PC-9 (cell line): ENCODE measurements around the gene TRA2B. TPM values are rescaled to one million over a fixed set of nuclear protein-coding genes. Genes with fewer than 3 reads are reported as not detected.

Experiments used
- BruUV-seq: library from RNA; stranded (reverse); fragments of 400-500 nt; replicated peaks from 2 replicates; lab custom pipeline; 2021; lab: Mats Ljungman, UMichigan
- CTCF ChIA-PET: fragments of 300-600 bp; sonication (Branson Sonifier 250); formaldehyde crosslinking; loops from one replicate; lab custom pipeline; 2022; ENCODE audit warnings: antibody characterized with exemption; lab: Charles Lee
- POLR2A ChIA-PET: fragments of 300-600 bp; sonication (Branson Sonifier 250); formaldehyde crosslinking; loops from one replicate; lab custom pipeline; 2022; ENCODE audit warnings: antibody characterized with exemption; ENCODE audit not compliant: unreplicated experiment; lab: Charles Lee
- DNase-seq, 2 experiments: peaks; one replicate each; pipeline versions ENCODE4 v3.0.0 to v3.0.0-alpha.2; 2015 to 2022; ENCODE audit warnings: mixed read lengths in 1 of 2
- H2AFZ ChIP-seq: fragments of 200-600 bp; sonication (generic); 2 replicates; pipeline ENCODE4 v1.8.1; 2017; ENCODE audit warnings: antibody characterized with exemption
- H3F3A ChIP-seq: fragments of 200-600 bp; sonication (generic); 2 replicates; pipeline ENCODE4 v1.8.1; 2017; ENCODE audit warnings: antibody characterized with exemption, mild to moderate bottlenecking, low read depth; ENCODE audit not compliant: insufficient read depth
- H3K27ac ChIP-seq: fragments of 200-600 bp; sonication (generic); 2 replicates; pipeline ENCODE4 v1.6.1; 2016; ENCODE audit warnings: mixed run types
- H3K27me3 ChIP-seq: fragments of 200-600 bp; sonication (generic); 2 replicates; pipeline ENCODE4 v1.6.1; 2016; ENCODE audit warnings: low read depth, mixed run types; ENCODE audit not compliant: insufficient read depth
- H3K36me3 ChIP-seq: fragments of 200-600 bp; sonication (generic); 2 replicates; pipeline ENCODE4 v1.6.1; 2016; ENCODE audit warnings: low read depth, mixed run types
- H3K4me1 ChIP-seq: fragments of 200-600 bp; sonication (generic); replicated peaks from 2 replicates; pipeline ENCODE4 v1.6.1; 2016; ENCODE audit warnings: mixed run types; ENCODE audit not compliant: insufficient read depth
- H3K4me2 ChIP-seq: fragments of 200-600 bp; sonication (generic); 2 replicates; pipeline ENCODE4 v1.6.1; 2017; ENCODE audit warnings: mixed run types
- H3K4me3 ChIP-seq: fragments of 200-600 bp; sonication (generic); 2 replicates; pipeline ENCODE4 v1.6.1; 2016; ENCODE audit warnings: mixed run types
- H3K79me2 ChIP-seq: fragments of 200-600 bp; sonication (generic); 2 replicates; pipeline ENCODE4 v1.6.1; 2017; ENCODE audit warnings: low read depth, mixed run types
- H3K9me2 ChIP-seq: fragments of 200-600 bp; sonication (generic); 2 replicates; pipeline ENCODE4 v1.8.1; 2017; ENCODE audit warnings: mild to moderate bottlenecking; ENCODE audit not compliant: insufficient read depth
- H3K9me3 ChIP-seq: fragments of 200-600 bp; sonication (generic); 2 replicates; pipeline ENCODE4 v1.8.1; 2016; ENCODE audit warnings: low read depth; ENCODE audit not compliant: insufficient read depth
- H4K20me1 ChIP-seq: fragments of 200-600 bp; sonication (generic); 2 replicates; pipeline ENCODE4 v1.8.1; 2017; ENCODE audit not compliant: insufficient read depth
- EZH2 ChIP-seq: fragments of 200-600 bp; sonication (generic); IDR thresholded peaks from 2 replicates; pipeline ENCODE4 v1.8.0; 2017; ENCODE audit warnings: antibody characterized with exemption, low read depth
- intact Hi-C: fragments of 100-400 bp; cut with micrococcal nuclease; formaldehyde crosslinking; loops from one replicate; pipeline ENCODE4 v1.10.0; 2022; ENCODE audit not compliant: unreplicated experiment
- total RNA-seq: library from RNA; stranded (reverse); gene quantifications from 2 replicates; pipeline ENCODE4 v1.2.3, GENCODE V29; 2021
- TF ChIP-seq, protein P1 (sequence below): fragments of 200-600 bp; sonication (generic); conservative IDR thresholded peaks from 2 replicates; pipeline ENCODE4 v1.6.1; 2017; ENCODE audit warnings: mixed run types, antibody characterized with exemption, mild to moderate bottlenecking, moderate library complexity

The TRA2B gene
- total RNA-seq, 1 experiment from 2014 or later = 158 TPM

DNA sequence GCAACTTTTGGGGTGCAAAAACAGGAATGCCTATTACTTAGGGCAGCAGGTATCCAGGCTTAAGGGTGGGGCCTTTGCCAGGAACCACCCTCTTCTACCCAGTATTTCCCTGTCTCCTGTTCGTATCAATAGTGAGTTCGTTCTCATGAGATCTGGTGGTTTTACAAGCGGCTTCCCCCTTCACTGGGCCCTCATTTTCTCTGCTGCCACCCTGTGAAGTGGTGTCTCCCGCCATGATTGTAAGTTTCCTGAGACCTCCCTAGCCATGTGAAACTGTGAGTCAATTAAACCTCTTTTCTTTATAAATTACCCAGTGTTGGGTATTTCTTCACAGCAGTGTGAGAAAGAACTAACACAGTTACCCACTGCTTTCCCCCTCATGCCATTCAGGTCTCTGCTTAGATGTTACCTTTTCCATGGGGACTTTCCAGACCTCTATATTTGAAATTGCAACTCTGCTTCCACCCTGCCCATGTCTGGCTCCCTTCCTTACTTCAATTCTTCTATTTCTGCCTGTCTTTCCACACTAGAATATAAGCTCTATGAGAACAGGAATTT lies 23.9 kb upstream of the TRA2B start:
- TF ChIP-seq, protein P1, sequence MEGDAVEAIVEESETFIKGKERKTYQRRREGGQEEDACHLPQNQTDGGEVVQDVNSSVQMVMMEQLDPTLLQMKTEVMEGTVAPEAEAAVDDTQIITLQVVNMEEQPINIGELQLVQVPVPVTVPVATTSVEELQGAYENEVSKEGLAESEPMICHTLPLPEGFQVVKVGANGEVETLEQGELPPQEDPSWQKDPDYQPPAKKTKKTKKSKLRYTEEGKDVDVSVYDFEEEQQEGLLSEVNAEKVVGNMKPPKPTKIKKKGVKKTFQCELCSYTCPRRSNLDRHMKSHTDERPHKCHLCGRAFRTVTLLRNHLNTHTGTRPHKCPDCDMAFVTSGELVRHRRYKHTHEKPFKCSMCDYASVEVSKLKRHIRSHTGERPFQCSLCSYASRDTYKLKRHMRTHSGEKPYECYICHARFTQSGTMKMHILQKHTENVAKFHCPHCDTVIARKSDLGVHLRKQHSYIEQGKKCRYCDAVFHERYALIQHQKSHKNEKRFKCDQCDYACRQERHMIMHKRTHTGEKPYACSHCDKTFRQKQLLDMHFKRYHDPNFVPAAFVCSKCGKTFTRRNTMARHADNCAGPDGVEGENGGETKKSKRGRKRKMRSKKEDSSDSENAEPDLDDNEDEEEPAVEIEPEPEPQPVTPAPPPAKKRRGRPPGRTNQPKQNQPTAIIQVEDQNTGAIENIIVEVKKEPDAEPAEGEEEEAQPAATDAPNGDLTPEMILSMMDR = no peak
- TF ChIP-seq EZH2 = no peak
- peak overlapping the region; percentile 84 for H3K4me2 ChIP-seq
- H3K36me3 ChIP-seq = peaks cover 58% of the 10 kb centered on the region
- peaks cover 43% of the 10 kb centered on the region for H3F3A ChIP-seq
- H3K4me1 ChIP-seq = peaks cover 61% of the 10 kb centered on the region
- intact Hi-C loops = loop anchor here (5.0 kb wide), 1 partner anchor 229 kb away; no protein-coding TSS in a partner anchor
- BruUV-seq = no TSS peak
- no peak for DNase-seq
- H3K9me3 ChIP-seq = no peaks in the 10 kb centered on the region; the same call in 1 of the 2 replicates
- H3K9me2 ChIP-seq = no peaks in the 10 kb centered on the region
- ChIA-PET CTCF (interaction anchor here (2.2 kb wide), 1 partner anchor 18 kb away, joined by 20 read pairs; no protein-coding TSS in a partner anchor), POLR2A (interaction anchor here (0.5 to 1.5 kb wide), 4 partner anchors 18 to 828 kb away, joined by 3 to 10 read pairs (median 8); no protein-coding TSS in a partner anchor)
- peak overlapping the region; percentile 77 for H3K4me3 ChIP-seq
- peaks cover 59% of the 10 kb centered on the region for H4K20me1 ChIP-seq
- H3K27me3 ChIP-seq = no peaks in the 10 kb centered on the region
- H3K27ac ChIP-seq = peak overlapping the region; percentile 96
- H3K79me2 ChIP-seq = peaks cover 80% of the 10 kb centered on the region
- no peak overlapping the region for H2AFZ ChIP-seq

DNA sequence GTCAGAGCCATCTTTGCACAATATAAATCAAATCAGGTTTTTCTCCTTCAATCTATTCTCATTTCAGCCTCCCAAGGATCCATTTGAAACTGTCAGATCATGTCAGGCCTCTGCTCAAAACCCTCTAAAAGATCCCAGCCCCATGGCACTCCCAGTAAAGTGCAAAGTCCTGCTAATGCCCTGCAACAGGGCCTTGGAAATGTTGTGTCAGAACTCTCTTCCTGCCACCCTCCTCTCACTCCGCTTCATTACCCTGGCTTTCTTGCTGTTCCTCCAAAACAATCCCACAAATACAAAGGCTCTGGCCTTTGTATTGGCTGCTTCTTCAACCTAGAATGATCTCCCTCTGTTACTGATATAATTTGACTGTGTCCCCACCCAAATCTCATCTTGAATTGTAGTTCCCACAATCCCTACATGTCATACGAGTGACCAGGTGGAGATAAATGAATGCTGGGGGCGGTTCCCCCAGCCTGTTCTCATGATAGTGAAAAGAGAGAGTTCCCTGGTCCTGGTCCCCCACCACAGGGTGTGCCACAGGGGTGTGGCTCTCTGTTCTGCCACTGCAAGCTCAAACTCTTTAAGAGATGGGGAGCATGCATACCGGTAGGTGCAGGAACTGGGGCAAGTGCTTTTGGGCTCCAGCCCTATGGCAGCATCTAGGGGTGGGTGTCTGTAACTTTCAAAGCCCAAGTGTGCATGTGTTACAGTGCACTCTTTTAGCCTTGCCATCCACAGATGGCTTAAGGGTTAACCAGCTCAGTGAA lies 22.9 kb upstream of the TRA2B start:
- intact Hi-C loops = loop anchor here (1.0 to 5.0 kb wide), 2 partner anchors 23 to 228 kb away; no protein-coding TSS in a partner anchor
- Histone ChIP-seq H3K4me3 (peak overlapping the region; percentile 77), H3K4me2 (peak overlapping the region; percentile 84), H2AFZ (no peak overlapping the region), H3K27ac (peak overlapping the region; percentile 96), H3K36me3 (peaks cover 48% of the 10 kb centered on the region), H3K9me2 (no peaks in the 10 kb centered on the region), H4K20me1 (peaks cover 49% of the 10 kb centered on the region), H3K79me2 (peaks cover 69% of the 10 kb centered on the region), H3K9me3 (no peaks in the 10 kb centered on the region; the same call in 1 of the 2 replicates), H3F3A (peaks cover 42% of the 10 kb centered on the region), H3K27me3 (no peaks in the 10 kb centered on the region), H3K4me1 (peaks cover 56% of the 10 kb centered on the region)
- ChIA-PET CTCF (interaction anchor here (0.5 to 2.2 kb wide), 2 partner anchors 17 to 164 kb away, joined by 5 to 20 read pairs; no protein-coding TSS in a partner anchor), POLR2A (interaction anchor here (0.7 to 1.7 kb wide), 9 partner anchors 10 to 618 kb away, joined by 3 to 13 read pairs (median 8); no protein-coding TSS in a partner anchor)
- TF ChIP-seq, protein P1 = no peak
- no peak for TF ChIP-seq EZH2
- TSS peak; percentile 58 for BruUV-seq
- DNase-seq = peak in 1 of 2 experiments; percentile 50
